GM12878 (cell line): Measurements from ENCODE around the gene INO80C. TPM values are rescaled to one million over a fixed set of nuclear protein-coding genes. Genes with fewer than 3 reads are reported as not detected.

Experiments used
- ATAC-seq: fragments of 200-7000 bp; cut with Tn5 transposase; 3 replicates; pipeline ENCODE4 v1.9.1; 2020; ENCODE audit warnings: mild to moderate bottlenecking, moderate library complexity
- BruUV-seq: library from RNA; stranded (reverse); fragments of 400-500 nt; replicated peaks from 2 replicates; lab custom pipeline; 2021; lab: Mats Ljungman, UMichigan
- CTCF ChIA-PET: fragments of 300-600 bp; sonication (Branson Sonifier 250); formaldehyde crosslinking; extraction: SDS; loops from one replicate; lab custom pipeline; 2021; ENCODE audit warnings: inconsistent platforms; lab: Yijun Ruan, JAX
- POLR2A ChIA-PET: fragments of 350-600 bp; formaldehyde crosslinking; extraction: SDS; loops from one replicate; lab custom pipeline; 2021; ENCODE audit warnings: inconsistent platforms; lab: Charles Lee
- RAD21 ChIA-PET: fragments of 300-600 bp; sonication (Branson Sonifier 250); formaldehyde crosslinking; loops from one replicate; lab custom pipeline; 2023; ENCODE audit warnings: antibody characterized with exemption; ENCODE audit not compliant: unreplicated experiment; lab: Charles Lee
- SMC1A ChIA-PET: fragments of 300-600 bp; sonication (Branson Sonifier 250); formaldehyde crosslinking; loops from one replicate; lab custom pipeline; 2023; ENCODE audit not compliant: unreplicated experiment, uncharacterized antibody; lab: Charles Lee
- DNase-seq: peaks from one replicate; pipeline ENCODE4 v3.0.0-alpha.2; 2011; ENCODE audit warnings: low read depth, low spot score
- FAIRE-seq: peaks from 3 replicates; lab custom pipeline; 2011; peaks lifted over from hg19 to GRCh38; lab: Jason Lieb, UNC
- H2AFZ ChIP-seq: 2 replicates; pipeline ENCODE4 v1.6.0; 2011; ENCODE audit warnings: low read depth, low read length, control low read depth; ENCODE audit not compliant: control insufficient read depth
- H3K27ac ChIP-seq: 2 replicates; pipeline ENCODE4 v1.5.1; 2011; ENCODE audit warnings: control low read depth; ENCODE audit not compliant: control insufficient read depth, insufficient read depth
- H3K27me3 ChIP-seq, 2 experiments: replicated peaks in 1 of 2; 2 replicates each; pipeline versions ENCODE4 v1.6.0 to v1.6.1; 2011; ENCODE audit warnings: low read length in 1 of 2; ENCODE audit not compliant: control insufficient read depth in 2 of 2, insufficient read depth in 2 of 2
- H3K36me3 ChIP-seq, 2 experiments: 2 replicates each; pipeline ENCODE4 v1.5.1; 2011; ENCODE audit warnings: low read length in 1 of 2; ENCODE audit not compliant: control insufficient read depth in 2 of 2, insufficient read depth in 2 of 2
- H3K4me1 ChIP-seq: 2 replicates; pipeline ENCODE4 v1.6.1; 2011; ENCODE audit warnings: mild to moderate bottlenecking, low read length, moderate library complexity, mixed read lengths; ENCODE audit not compliant: control insufficient read depth, insufficient read depth
- H3K4me2 ChIP-seq: 2 replicates; pipeline ENCODE4 v1.6.0; 2011; ENCODE audit warnings: control low read depth; ENCODE audit not compliant: control insufficient read depth, insufficient read depth
- H3K4me3 ChIP-seq: fragments of 200-600 bp; sonication (generic); 2 replicates; pipeline ENCODE4 v1.5.1; 2016
- H3K79me2 ChIP-seq: 2 replicates; pipeline ENCODE4 v1.6.0; 2011; ENCODE audit warnings: low read length; ENCODE audit not compliant: control insufficient read depth, insufficient read depth
- H3K9ac ChIP-seq: 2 replicates; pipeline ENCODE4 v1.8.0; 2011; ENCODE audit warnings: low read length, control low read depth, mixed read lengths; ENCODE audit not compliant: control insufficient read depth, insufficient read depth
- H3K9me3 ChIP-seq: replicated peaks from 3 replicates; pipeline ENCODE4 v1.5.1; 2011; ENCODE audit warnings: mild to moderate bottlenecking, low read length; ENCODE audit not compliant: control insufficient read depth, insufficient read depth
- H4K20me1 ChIP-seq: 2 replicates; pipeline ENCODE4 v1.6.0; 2011; ENCODE audit not compliant: control insufficient read depth, insufficient read depth
- ATF3 ChIP-seq: IDR thresholded peaks from 2 replicates; pipeline ENCODE4 v1.6.1; 2011; ENCODE audit warnings: low read depth, mild to moderate bottlenecking, low read length, moderate library complexity, borderline replicate concordance; ENCODE audit errors: extremely low read depth
- ESRRA ChIP-seq: IDR thresholded peaks from 2 replicates; pipeline ENCODE4 v1.6.1; 2012; ENCODE audit warnings: mild to moderate bottlenecking, low read length, improper control_type of control experiment
- GATAD2B ChIP-seq: fragments of 450-650 bp; conservative IDR thresholded peaks from 2 replicates; pipeline ENCODE4 v1.6.1; 2017; ENCODE audit warnings: low read depth, mild to moderate bottlenecking, moderate library complexity
- RBBP5 ChIP-seq: fragments of 200-600 bp; sonication (generic); conservative IDR thresholded peaks from 2 replicates; pipeline ENCODE4 v1.6.1; 2016
- SPI1 ChIP-seq: IDR thresholded peaks from 2 replicates; pipeline ENCODE4 v1.6.1; 2011; ENCODE audit warnings: low read depth, mild to moderate bottlenecking, low read length, moderate library complexity, borderline replicate concordance; ENCODE audit not compliant: insufficient read depth
- whole genome bisulfite sequencing: methylation state at CpG from one replicate; pipeline ENCODE4 v1.1.6; 2016; ENCODE audit warnings: low lambda C conversion rate; ENCODE audit not compliant: insufficient replicate concordance, insufficient coverage; ENCODE audit errors: missing lambda C conversion rate; 5-methylcytosine and 5-hydroxymethylcytosine counted together
- in situ Hi-C: fragments of 300-500 bp; cut with MboI; formaldehyde crosslinking; loops from 9 replicates; pipeline ENCODE4 v1.14.3; 2018; ENCODE audit warnings: mixed read lengths
- intact Hi-C: fragments of 100-400 bp; cut with micrococcal nuclease; formaldehyde crosslinking; loops from one replicate; pipeline ENCODE4 v1.14.2; 2022; ENCODE audit not compliant: unreplicated experiment
- polyA plus RNA-seq, 11 experiments: library from polyadenylated mRNA; depleted of rRNA in 4 of 11; unstranded in 6 of 11; stranded (reverse) in 5 of 11; fragments of >200 nt; fragmentation: Nextera tagmentation in 4 of 11; fragmentation: Illumina TruSeq in 1 of 11; extraction: Ambion mirVana in 4 of 11; extraction: Trizol in 1 of 11; gene quantifications; 1 replicate in 1 of 11; 2 replicates in 10 of 11; pipeline versions ENCODE4 v1.2.1 to v1.2.3, GENCODE V29; 2011 to 2016; ENCODE audit warnings: inconsistent platforms in 2 of 11, missing spikeins in 2 of 11, low read depth in 1 of 11
- total RNA-seq, 4 experiments: library from RNA; depleted of rRNA in 3 of 4; stranded (reverse); fragments of >200 nt in 3 of 4; fragmentation: Illumina TruSeq in 1 of 4; extraction: Trizol in 1 of 4; gene quantifications; 2 replicates each; pipeline versions ENCODE4 v1.2.1 to v1.2.3, GENCODE V29; 2013 to 2021

The INO80C gene
- total and polyA plus RNA-seq, 10 of the 15 experiments (the other 5 are each of a cell fraction or from before 2014, with no cell fraction given) = 9.9 to 43.2 (median 30.1) TPM

GRCh38 chr18:35490894-35491699, 6.7 kb downstream of the INO80C start:
- RAD21 ChIA-PET = interaction anchor here (0.8 to 2.8 kb wide), 4 partner anchors 11 to 81 kb away, joined by 3 to 18 read pairs (median 4); no protein-coding TSS in a partner anchor
- H4K20me1 ChIP-seq = no peaks in the 10 kb centered on the region
- H3K36me3 ChIP-seq = no peaks in the 10 kb centered on the region
- in situ Hi-C loops (no loop called here), intact Hi-C loops (no loop called here)
- H3K4me2 ChIP-seq = no peak overlapping the region; the same call in 1 of the 2 replicates
- no peaks in the 10 kb centered on the region for H3K27me3 ChIP-seq
- no peak overlapping the region for H2AFZ ChIP-seq
- no peak for TF ChIP-seq ATF3
- no peak for TF ChIP-seq ESRRA
- 0 out of 2 replicates have a peak, but pooled peaks have one; percentile 3 for TF ChIP-seq SPI1
- TF ChIP-seq RBBP5 = no peak
- TF ChIP-seq GATAD2B = no peak
- TF ChIP-seq, all 136 proteins: peak for 1
- ATAC-seq = peak; percentile 20
- Histone ChIP-seq H3K4me1 (no peaks in the 10 kb centered on the region; the same call in 1 of the 2 replicates), H3K9me3 (no peaks in the 10 kb centered on the region; the same call in 2 of the 3 replicates), H3K79me2 (peaks cover 4% of the 10 kb centered on the region), H3K9ac (no peak overlapping the region), H3K27ac (no peak overlapping the region), H3K4me3 (no peak overlapping the region)
- CTCF ChIA-PET = interaction anchor here (0.6 to 2.6 kb wide), 6 partner anchors 8 to 92 kb away, joined by 3 to 13 read pairs (median 4); no protein-coding TSS in a partner anchor
- peak; percentile 56 for FAIRE-seq
- BruUV-seq = no TSS peak
- POLR2A ChIA-PET = interaction anchor here (9.7 kb wide), 1 partner anchor 11 kb away, joined by 106 read pairs; no protein-coding TSS in a partner anchor
- SMC1A ChIA-PET = interaction anchor here (0.6 to 9.7 kb wide), 6 partner anchors 10 to 640 kb away, joined by 3 to 122 read pairs (median 3); no protein-coding TSS in a partner anchor
- 70% methylated on average over 10 of the region's 10 CpGs for WGBS
- no peak for DNase-seq
